ENCODE results near the gene DOC2B.
"Not testable (repeated sequence)": the region's sequence is repeated elsewhere in the genome, so short reads cannot be mapped to it uniquely, and the experiment has no call there.

DOC2B gene

DNA sequence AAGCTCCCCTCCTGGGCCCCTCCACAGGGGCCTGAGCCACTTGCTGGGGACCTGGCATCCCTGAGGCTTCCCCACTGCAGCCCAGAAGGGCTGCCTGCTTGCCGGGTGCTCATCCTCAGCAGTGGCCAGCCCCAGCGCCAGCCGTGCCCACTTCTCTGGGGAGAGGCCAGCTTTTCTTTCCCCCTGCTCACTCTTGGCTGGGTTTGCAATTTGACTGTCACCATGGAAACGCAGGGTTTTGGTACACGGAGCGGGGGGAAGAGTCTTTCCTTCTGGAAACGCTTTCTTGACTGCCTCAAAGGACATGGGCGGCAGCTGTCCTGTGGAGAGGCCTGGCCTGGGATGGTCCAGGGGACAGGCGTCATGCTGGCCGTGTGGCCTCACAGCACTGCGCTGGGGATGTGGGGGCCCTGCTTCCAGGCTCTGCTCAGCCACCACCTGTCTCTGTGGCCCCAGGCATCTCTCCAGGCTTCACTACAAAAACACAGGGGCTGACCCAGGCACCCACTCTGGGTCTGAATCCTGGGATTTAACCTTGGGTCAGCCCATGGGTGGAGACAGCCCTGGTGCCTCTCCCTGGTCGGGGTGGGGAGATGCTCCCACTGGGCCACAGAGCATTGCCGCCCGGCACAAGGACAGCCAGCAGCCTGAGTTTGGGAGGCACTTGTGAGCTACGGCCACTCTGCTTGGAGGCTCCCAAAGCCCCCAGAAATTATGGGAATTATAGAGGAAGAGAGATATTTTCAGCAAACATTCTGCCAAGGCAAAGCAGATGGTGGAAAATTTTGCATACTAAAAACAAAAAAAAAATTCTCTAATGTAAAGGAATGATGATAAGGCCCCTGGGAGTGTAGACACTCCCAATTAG lies 45.9 kb upstream of the DOC2B start:
- DNase-seq (ENCODE audit: low spot score) = no peak
- in situ Hi-C loops (cut with MboI; ENCODE audit: low sequenced_read_pairs, unreplicated experiment) = no loop called here
- TF ChIP-seq, protein P1, sequence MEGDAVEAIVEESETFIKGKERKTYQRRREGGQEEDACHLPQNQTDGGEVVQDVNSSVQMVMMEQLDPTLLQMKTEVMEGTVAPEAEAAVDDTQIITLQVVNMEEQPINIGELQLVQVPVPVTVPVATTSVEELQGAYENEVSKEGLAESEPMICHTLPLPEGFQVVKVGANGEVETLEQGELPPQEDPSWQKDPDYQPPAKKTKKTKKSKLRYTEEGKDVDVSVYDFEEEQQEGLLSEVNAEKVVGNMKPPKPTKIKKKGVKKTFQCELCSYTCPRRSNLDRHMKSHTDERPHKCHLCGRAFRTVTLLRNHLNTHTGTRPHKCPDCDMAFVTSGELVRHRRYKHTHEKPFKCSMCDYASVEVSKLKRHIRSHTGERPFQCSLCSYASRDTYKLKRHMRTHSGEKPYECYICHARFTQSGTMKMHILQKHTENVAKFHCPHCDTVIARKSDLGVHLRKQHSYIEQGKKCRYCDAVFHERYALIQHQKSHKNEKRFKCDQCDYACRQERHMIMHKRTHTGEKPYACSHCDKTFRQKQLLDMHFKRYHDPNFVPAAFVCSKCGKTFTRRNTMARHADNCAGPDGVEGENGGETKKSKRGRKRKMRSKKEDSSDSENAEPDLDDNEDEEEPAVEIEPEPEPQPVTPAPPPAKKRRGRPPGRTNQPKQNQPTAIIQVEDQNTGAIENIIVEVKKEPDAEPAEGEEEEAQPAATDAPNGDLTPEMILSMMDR (IDR thresholded peaks at IDR 0.05; ENCODE audit: borderline replicate concordance, control extremely low read depth, extremely low read depth, insufficient read depth, missing control alignments) = no peak

- TF ChIP-seq, protein P1 (IDR thresholded peaks at IDR 0.05; ENCODE audit: borderline replicate concordance, control extremely low read depth, extremely low read depth, insufficient read depth, missing control alignments) = no peak
- DNase-seq (ENCODE audit: low spot score) = no peak
- in situ Hi-C loops (cut with MboI; ENCODE audit: low sequenced_read_pairs, unreplicated experiment) = no loop called here
Measured at GRCh38 chr17:226108-227077, 44.9 kb upstream of the DOC2B start.

- in situ Hi-C loops (cut with MboI; ENCODE audit: low sequenced_read_pairs, unreplicated experiment) = no loop called here
- TF ChIP-seq, protein P1 (IDR thresholded peaks at IDR 0.05; ENCODE audit: borderline replicate concordance, control extremely low read depth, extremely low read depth, insufficient read depth, missing control alignments) = no peak
- no peak for DNase-seq (ENCODE audit: low spot score)
Measured at GRCh38 chr17:225551-225950, 44.1 kb upstream of the DOC2B start.

GRCh38 chr17:224576-224975 lies 43.1 kb upstream of the DOC2B start:
- DNase-seq (ENCODE audit: low spot score); in situ Hi-C loops (cut with MboI; ENCODE audit: low sequenced_read_pairs, unreplicated experiment): not testable (repeated sequence)

- in situ Hi-C loops (cut with MboI; ENCODE audit: low sequenced_read_pairs, unreplicated experiment) = no loop called here
- DNase-seq (ENCODE audit: low spot score) = no peak
- TF ChIP-seq, protein P1 (IDR thresholded peaks at IDR 0.05; ENCODE audit: borderline replicate concordance, control extremely low read depth, extremely low read depth, insufficient read depth, missing control alignments) = no peak
Measured at GRCh38 chr17:223723-224471, 42.4 kb upstream of the DOC2B start.

GRCh38 chr17:222172-222571 lies 40.7 kb upstream of the DOC2B start:
- TF ChIP-seq, protein P1 (IDR thresholded peaks at IDR 0.05; ENCODE audit: borderline replicate concordance, control extremely low read depth, extremely low read depth, insufficient read depth, missing control alignments) = no peak
- DNase-seq (ENCODE audit: low spot score) = no peak
- in situ Hi-C loops (cut with MboI; ENCODE audit: low sequenced_read_pairs, unreplicated experiment) = no loop called here
